Left lobe of liver (tissue), 2 donors: Measurements from ENCODE around the gene PHF21A. TPM values are rescaled to one million over a fixed set of nuclear protein-coding genes. Genes with fewer than 3 reads are reported as not detected.
"Not testable (repeated sequence)": the region's sequence is repeated elsewhere in the genome, so short reads cannot be mapped to it uniquely, and the experiment has no call there.

Experiments
- ATAC-seq: fragments of 200-7000 bp; cut with Tn5 transposase; one replicate; pipeline ENCODE4 v1.9.1; 2020; ENCODE audit warnings: mild to moderate bottlenecking, moderate library complexity
- DNase-seq: peaks from one replicate; pipeline ENCODE4 v3.0.0-alpha.2; 2020; ENCODE audit warnings: low spot score
- total RNA-seq: library from RNA; stranded (reverse); gene quantifications from one replicate; pipeline ENCODE4 v1.2.1, GENCODE V29; 2021
- donor health status: DM: no; HTN: no; CAD: no; lungs with moderate emphysema.
- donor health status: DM: no; HTN: yes; CAD: no.

PHF21A gene
- total RNA-seq, 1 donor from 2014 or later, result 8.2 TPM

DNA sequence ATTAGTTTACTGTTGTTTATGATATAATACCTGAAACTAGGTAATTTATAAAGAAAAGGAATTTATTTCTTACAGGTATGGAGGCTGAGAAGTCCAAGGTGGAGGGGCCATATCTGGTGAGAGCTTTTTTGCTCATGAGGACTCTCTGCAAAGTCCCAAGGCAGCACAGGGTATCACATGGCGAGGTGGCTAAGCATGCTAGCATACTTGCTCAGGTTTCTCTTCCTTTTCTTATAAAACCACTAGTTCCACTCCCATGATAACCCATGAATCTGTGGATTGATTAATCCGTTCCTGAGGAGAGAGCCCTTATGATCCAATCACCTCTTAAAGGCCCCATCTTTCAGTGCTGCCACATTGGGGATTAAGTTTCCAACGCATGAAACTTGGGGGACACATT lies 82.7 kb downstream of the PHF21A start:
- DNase-seq (no peak), ATAC-seq (no peak)

DNA sequence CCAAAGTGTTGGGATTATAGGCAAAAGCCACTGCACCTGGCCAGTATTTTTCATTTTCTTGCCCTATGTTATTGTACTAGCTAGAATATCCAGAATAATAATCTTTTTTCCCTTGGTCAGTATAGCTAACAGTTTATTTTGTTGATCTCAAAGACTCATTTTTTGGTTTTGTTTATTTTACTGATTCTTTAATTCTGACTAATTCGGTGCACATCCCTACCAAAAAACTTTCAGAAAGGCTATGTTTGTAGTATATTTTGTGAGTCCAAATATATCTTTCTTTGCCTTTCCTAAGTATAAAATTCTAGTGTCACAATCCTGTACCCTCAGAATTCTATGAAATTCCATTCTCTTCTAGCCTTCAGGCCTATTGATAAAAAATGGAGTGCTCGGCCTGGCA lies 84.3 kb downstream of the PHF21A start:
- DNase-seq (no peak), ATAC-seq (no peak)

DNA sequence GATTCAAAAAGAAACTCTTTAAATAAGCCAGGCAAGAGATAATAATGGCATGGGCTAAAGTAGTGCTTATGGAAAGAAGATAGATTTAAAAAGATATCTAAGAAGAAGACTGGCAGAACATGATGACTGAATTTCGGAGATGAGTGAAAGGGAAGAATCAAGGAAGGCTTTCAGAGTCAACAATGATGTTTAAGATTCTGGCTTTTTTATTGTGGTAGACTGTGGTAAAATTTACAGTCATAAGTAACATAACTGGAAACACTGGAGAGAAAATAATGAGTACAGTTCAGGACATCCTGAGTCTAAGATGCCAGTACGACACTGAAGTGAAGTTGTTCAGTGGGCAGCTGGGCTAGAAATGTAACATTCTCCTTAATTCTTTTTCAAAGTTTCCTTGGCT lies 85.2 kb downstream of the PHF21A start:
- DNase-seq (no peak), ATAC-seq (no peak)

DNA sequence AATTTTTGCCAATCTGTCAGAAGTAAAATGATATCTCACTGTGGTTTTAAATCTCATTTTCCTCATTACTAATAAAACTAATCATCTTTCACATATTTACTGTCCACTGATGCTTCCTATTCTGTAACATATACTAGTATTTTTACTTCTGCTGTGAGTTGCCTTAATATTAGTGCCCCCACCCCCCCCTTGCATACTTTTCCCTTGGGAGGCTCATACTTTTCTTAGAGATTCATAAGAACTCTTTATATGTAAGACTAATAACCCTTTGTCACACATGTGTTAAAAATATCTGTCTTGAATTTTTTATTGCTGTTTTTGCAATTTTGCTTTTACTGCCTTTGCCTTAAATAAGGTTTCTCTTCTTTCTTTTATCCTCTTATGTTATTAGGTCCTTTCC lies 87.2 kb downstream of the PHF21A start:
- ATAC-seq, result no peak
- DNase-seq, result no peak

DNA sequence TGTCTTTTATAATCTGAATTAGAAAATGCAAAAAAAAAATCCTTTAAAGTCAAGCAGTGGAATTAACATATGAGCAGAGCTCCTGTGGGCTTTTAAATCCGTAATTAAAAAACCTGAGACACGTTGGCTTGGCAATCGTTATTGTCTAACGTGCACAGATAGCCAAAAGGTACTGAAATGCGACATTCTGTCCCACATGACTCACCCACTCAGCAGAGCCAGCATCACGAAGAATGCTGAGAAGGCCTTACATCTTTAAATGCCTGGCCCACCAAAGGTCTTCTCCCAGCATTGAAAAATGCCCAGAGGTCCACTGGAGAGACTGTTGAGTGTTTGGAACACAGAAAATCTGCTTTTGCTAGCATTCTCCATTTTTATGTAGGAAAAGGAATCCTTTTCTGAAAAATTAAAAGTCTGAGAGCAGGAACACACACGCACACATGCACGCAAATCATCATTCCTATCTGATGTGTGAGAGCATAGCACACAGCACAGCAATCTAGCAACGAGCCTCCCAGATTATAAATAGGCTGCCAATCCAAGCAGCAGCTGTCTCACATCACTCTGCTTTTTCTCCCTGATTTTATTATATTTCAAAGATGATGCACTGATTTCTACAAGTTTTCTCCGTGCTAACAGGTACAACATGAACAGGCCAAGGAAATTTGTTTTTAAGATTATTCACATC lies 94.5 kb downstream of the PHF21A start:
- DNase-seq (no peak), ATAC-seq (no peak)

DNA sequence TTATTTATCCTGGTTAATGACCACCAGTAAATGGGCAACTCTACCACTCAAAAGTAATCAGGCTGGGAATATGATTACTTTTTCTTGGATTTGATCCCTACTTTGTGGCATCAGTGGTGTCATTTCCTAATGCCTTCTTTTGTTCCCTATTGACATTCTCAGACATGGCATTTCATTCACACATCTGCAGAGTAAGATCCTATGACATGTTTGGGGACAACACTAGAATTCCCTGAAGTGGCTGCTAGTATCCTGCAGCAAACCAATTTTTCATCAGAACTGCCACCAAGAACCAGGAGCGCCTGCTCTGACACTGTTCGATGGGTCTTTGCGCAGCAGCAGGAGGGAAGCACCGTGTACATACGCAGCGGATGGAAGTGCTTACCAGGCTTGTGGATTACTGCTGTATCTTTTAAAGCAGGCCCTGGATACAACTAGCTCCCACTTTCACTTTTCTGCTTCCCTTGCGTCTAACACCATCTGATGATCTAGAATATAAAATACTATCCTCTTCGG lies 101.1 kb downstream of the PHF21A start:
- ATAC-seq (no peak), DNase-seq (no peak)

DNA sequence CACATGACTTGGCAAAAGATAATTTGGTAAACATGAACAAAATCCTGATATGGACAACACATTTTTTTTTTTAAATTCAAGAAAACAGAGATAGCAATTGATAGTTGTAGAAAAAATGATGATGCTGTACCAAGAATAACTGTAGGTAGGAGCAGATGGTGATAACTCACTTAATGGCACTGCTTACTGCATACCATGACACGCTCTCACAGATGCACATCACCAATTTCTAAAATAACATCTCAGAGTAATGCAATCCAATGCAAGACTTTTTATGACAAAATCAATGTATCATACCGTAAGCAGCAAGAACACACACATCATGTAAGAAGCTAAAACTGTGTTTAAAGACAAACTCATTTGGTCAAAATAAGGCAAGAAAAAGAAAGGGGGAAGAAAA lies 102.6 kb downstream of the PHF21A start:
- ATAC-seq, result no peak
- DNase-seq, result no peak

DNA sequence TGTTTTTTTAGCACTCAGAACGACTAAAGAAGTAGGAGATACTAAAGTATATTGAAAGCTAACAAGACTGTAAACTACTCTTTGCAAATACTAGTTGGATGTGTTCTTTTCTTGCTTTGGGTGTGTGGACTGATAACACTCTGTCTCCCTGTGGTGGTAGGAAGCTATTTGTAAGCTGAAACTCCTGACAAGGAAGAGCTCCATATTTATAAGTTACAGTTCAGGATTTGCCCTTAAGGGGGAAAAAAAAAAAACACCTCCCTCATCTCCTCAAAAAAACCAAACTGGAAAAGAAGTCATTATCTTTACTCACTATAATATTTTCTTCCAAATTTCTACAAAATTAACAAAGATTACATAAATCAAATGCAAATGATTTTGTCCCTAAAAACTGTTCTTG lies 103.9 kb downstream of the PHF21A start:
- DNase-seq (no peak), ATAC-seq (no peak)

DNA sequence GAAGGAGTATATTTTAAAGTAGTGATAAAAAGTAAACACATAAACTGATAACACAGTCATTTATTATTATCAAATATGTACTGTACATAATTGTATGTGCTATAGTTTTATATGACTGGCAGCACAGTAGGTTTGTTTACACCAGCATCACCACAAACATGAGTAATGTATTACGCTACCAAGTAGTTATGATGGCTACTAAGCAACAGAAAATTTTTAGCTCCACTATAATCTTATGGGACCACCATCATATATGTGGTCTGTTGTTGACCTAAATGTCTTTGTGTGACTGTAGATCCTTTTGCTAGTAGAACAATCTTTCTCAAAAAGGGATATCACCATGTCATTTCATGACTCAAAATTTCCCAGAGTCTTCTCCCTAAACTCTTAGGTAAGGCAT lies 105.3 kb downstream of the PHF21A start:
- DNase-seq (no peak), ATAC-seq (no peak)

DNA sequence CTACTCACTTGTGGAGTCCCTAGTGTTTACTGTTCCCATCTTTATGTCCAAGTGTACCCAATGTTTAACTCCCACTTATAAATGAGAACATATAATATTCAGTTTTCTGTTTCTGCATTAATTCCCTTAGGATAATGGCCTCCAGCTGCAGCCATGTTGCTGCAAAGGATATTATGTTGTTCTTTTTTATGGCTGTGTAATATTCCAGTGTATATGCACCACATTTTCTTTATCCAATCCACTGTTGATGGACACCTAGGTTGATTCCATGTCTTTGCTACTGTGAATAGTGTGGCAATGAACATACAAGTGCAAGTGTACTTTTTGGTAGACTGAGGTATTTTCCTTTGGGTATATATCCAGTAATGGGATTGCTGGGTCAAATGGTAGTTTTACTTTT lies 107.1 kb downstream of the PHF21A start:
- ATAC-seq, DNase-seq: not testable (repeated sequence)

DNA sequence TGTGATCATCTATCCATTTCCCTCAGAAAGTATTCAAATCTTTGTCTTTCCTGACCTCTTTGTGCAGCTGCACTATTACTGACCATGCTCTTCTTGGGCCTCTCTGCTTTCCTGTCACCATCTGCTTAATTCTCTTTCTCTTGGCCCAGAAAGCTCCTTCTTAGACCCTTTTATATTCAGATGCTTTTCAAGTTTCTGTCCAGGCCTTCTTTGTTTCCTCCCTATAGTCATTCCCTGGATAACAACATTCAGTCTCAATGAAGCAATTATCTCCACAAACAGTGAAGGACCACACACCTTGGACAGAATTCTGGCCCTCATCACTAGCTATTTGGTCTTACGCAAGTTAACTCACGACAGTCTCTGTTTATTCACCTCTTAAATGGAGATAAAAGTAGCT lies 109.1 kb downstream of the PHF21A start:
- ATAC-seq (no peak), DNase-seq (no peak)

DNA sequence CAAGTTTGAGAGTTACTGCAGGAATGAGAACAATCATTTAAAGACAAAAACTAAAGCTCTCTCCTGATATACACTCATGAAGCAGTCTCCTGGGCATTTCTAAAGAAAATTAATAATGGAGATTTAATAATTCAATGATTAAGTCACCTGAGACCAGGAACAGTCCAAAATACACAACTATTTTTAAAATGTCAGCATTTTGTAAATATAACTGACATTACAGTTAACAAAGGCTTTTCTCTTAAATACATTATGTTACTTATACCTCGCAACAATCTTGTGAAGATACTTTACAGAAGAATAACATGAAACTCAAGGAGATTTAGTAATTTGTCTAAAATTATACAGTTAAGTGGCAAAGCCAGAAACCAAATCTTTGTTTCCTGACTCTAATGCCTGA lies 111.2 kb downstream of the PHF21A start:
- ATAC-seq, result no peak
- DNase-seq, result no peak

DNA sequence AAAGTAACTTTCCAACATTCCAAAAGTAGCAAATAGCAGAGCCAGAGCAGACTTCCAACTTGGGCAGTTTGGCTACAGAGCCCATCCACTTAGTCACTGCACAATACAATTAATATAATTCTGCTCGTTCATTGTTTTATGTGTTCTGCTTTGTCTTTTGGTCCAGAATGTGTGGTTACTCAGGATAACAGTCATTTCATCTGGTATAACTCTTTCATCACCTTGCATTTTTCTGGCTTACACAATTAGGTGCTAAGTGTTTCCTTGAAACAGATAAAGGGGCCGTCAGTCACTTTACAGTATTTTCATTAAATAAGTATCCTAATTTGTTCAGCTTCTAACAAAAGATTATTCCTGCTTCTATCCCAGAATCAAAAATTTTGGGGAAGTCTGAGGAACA lies 111.6 kb downstream of the PHF21A start:
- DNase-seq (no peak), ATAC-seq (no peak)

DNA sequence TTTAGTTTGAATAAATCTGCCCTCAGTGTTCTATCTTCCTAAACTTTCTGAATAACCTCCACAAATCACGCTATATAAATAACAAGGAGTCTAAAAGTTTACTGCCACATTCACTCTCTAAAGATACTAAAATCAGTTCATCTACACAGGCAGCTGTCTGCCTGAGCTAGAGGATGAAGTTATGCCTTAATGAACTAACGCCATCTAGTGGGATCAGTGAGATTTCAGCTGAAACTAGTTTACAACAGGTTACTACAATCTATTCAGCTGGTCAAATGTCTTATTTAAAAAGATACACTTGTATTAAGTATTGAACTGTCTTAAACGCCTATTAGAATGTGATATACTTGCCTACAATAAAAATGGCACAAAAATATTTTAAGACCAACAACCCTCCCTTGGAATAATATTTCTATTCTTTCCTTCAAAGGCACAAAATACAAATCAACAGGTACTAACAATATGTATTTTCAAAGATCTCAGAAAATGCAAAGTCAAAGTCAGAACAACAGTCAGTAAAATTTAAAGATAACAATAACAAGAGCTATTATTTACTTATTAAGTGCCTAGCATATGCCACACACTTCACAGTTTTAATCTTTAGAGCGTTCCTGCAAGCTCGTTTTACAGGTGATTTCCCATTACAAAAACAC lies 114.7 kb downstream of the PHF21A start:
- DNase-seq (no peak), ATAC-seq (peak; percentile 100)

DNA sequence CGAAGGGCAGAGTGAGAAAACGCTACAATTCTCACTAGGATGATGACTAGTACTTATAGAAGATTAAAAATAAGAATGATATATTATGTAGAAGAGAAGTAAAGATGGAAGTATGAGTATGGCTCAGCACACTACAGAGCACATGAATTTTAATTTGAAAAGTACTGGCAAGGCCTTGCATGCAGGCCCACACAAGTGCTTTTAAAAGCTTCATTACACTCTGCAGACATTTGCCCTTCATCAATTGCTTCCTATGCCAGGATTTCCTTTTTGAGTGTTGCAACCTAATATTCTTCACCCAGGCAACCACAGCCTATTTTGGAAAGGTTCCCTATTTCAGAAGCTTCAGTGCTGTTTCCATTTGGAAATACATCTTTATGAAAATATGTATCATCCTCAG lies 117.7 kb downstream of the PHF21A start:
- ATAC-seq (no peak), DNase-seq (no peak)

DNA sequence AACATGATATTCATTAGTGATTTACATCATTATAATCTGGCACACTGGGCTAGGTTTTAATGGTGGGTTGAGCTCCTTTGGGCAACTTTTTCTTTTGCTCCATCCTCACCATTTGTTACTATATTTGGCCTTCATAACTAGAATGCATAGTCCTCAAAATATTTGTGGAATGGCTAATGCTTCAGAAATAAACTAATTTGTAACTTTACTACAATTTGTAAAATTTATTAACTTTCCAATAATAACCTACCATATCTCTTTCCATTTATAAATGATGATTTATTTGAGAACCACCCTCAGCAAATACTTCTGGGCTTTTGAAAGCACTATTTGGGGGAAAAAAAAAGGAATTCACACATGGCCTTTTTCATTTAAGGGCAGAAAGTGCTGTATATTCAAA lies 119.1 kb downstream of the PHF21A start:
- DNase-seq, result no peak
- ATAC-seq, result no peak

DNA sequence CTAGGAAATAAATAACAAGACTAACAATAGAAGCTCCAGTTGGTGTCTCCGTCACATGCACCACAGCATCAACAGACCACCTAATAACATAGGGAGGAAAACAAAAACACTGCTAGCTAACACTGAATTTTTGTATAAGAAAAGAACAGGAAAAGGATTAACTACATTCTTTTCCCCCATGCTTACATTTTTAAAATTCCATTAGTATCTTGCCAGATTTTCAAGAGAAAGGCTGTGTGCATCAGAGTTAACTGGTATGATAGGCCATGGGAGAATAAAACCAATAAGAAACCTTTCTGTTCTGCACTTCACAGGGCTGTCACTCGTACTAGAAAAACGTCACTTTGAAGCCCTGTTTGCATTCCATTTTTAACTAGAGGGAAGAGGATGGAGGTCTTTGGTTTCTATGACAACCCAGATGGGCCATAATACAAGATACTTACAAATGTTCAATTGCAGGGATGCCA lies 119.8 kb downstream of the PHF21A start:
- ATAC-seq (no peak), DNase-seq (no peak)

DNA sequence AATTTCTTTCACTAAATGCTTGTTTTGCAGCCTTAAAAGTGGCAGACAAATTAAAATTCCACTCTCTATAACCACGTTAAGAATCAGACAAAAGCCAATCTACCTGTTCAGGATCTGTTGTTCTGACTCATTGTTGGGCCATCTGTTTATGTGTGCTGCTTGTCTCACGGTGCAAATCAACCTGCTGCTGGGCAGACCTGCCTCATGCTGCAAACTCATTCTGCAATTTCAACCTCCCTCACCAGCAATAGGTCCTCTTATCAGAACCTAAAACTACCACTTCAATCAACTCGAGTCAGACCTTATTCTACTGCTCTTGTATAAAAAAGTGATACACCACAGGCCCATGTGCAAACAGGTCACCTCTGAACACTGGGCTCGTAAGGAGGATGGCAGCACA lies 123.7 kb downstream of the PHF21A start:
- ATAC-seq, result no peak
- DNase-seq, result no peak

DNA sequence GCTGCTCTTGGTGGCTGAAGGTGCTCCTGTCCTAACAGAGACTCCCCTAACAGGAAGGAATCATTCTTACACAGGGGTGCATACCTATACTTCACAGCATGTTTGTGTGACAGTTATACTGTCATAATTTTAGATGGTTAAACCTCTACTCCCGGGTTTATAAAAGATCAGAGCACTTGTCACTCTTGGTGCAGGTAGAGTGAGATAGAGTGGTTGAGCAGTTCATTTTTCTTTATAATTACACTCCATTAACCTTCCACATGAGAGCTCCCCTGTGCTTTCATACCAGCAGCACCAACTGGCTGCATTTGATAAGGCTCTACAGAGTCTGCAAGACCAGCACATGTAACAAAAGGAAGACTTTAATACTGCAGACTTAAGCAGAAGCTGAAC lies 125.9 kb downstream of the PHF21A start:
- no peak for DNase-seq
- ATAC-seq, result no peak

DNA sequence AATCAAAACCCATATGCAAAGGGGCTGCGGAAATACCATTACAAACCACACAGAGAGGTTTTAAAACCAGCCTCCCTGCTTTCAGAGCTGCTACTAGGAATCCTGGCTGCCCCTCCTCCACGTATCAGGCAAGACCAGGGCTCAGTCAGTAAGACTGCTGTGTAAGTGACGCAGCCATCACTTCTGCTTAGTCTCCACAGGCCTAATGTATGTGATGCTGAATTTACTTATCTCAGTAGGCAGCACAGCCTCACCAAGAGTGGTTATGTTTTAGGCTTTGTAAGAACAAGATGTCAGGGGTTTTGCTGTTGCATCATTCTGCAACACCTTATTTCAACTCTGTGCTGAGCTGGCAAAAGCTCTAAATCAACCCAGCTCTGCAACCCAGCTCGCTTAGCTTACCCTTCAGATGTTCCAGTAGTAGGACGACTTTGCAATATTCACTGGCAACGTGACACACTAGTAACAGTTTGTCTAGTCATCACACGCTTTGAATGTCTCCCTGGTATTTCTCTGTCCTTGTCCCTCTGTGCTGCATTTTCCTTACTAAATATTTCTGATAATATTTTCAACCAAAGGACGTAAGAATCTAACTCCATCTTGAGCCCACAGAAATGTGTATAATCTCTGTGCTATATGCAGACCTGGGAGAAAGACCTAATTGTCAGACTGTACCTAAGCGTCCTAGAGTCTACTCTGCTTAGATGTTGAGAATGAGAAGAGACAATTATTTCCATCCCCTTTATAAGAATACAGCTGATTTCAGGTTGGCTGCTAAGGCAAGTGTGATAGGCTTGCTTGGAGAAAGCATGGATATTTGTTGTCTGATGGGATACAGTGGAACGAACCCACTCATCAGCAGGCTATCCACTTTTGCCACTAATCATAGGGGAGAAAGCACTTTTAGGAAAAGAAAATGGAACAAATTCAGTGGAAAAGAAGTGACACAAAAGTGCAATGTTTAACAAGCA lies 126.6 kb downstream of the PHF21A start:
- peak; percentile 89 for ATAC-seq

DNA sequence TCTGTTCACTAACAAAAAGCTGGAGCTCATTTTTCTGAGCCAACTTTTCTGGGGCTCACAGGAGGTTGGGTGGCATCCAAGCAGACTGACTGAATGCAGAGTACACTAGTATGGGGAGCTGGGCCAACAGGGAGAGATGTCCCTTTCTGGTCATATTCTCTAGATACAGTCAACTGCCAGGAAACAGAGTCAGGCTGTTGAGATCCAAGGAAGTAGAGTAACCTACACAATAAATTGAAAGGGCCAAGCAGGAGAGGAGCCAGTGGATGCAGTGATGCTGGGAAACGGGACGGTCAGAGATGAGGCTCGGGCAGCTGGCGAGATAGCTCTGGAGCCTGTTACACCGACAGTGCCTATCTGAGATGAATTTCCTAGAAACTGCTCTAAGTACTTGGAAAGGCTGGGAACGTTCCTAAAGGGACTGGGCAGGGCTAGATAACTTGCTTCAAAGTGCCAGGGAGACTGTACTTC lies 127.7 kb downstream of the PHF21A start:
- DNase-seq, result peak; percentile 60

More for the DNA sequence above, 126.6 kb downstream of the PHF21A start:
- DNase-seq, result peak; percentile 55

More for the DNA sequence above, 127.7 kb downstream of the PHF21A start:
- ATAC-seq, result peak; percentile 56
